Suprapubic skin (tissue), 4 donors: ENCODE measurements around the gene IQSEC1. TPM values are rescaled to one million over a fixed set of nuclear protein-coding genes. Genes with fewer than 3 reads are reported as not detected.
A peak's percentile ranks its signal among the peaks of the same experiment; 100 is the strongest.

ENCODE experiments used
- DNase-seq, 2 donors: peaks; one replicate each; pipeline ENCODE4 v3.0.0-alpha.2; 2019; ENCODE audit warnings: low spot score in 2 of 2
- H3K27ac ChIP-seq: fragments of 200-600 bp; sonication (generic); one replicate; pipeline ENCODE4 v1.5.1; 2019
- H3K27me3 ChIP-seq: fragments of 200-600 bp; sonication (generic); one replicate; pipeline ENCODE4 v1.5.1; 2019
- H3K36me3 ChIP-seq: fragments of 200-600 bp; sonication (generic); one replicate; pipeline ENCODE4 v1.5.1; 2019
- H3K4me1 ChIP-seq: fragments of 200-600 bp; sonication (generic); one replicate; pipeline ENCODE4 v1.5.1; 2019
- H3K4me3 ChIP-seq: fragments of 200-600 bp; sonication (generic); one replicate; pipeline ENCODE4 v1.5.1; 2019; ENCODE audit warnings: mild to moderate bottlenecking
- H3K9me3 ChIP-seq: fragments of 200-600 bp; sonication (generic); one replicate; pipeline ENCODE4 v1.5.1; 2019
- EP300 ChIP-seq: sonication (generic); formaldehyde crosslinking; IDR thresholded peaks from one replicate; pipeline ENCODE4 v1.6.1; 2017; ENCODE audit warnings: antibody characterized with exemption
- POLR2A ChIP-seq, 2 donors: fragments of 450-650 bp; IDR thresholded peaks; one replicate each; pipeline ENCODE4 v1.6.1; 2017; ENCODE audit warnings: antibody characterized with exemption in 2 of 2, mild to moderate bottlenecking in 2 of 2, moderate library complexity in 2 of 2
- POLR2AphosphoS5 ChIP-seq, 3 donors: sonication (generic); formaldehyde crosslinking; IDR thresholded peaks; one replicate each; pipeline ENCODE4 v1.6.1; 2017; ENCODE audit warnings: antibody characterized with exemption in 3 of 3
- WGBS: methylation state at CpG from one replicate; pipeline ENCODE4 v1.1.5; 2018; 5-methylcytosine and 5-hydroxymethylcytosine counted together
- total RNA-seq, 4 donors: library from RNA; depleted of rRNA; stranded (reverse); fragments of >200 nt; gene quantifications; one replicate each; pipeline ENCODE4 v1.1.0, GENCODE V29; 2016
- TF ChIP-seq, protein P1 (sequence below), 2 donors: fragments of 200-600 bp in 1 of 2; fragments of 450-650 bp in 1 of 2; sonication (generic) in 1 of 2; IDR thresholded peaks; one replicate each; pipeline ENCODE4 v1.5.1; 2016 to 2019; ENCODE audit warnings: antibody characterized with exemption in 2 of 2, mild to moderate bottlenecking in 1 of 2, moderate library complexity in 1 of 2

Gene IQSEC1
- total RNA-seq, 4 donors from 2014 or later = 26.7 to 52.4 (median 35.5) TPM

DNA sequence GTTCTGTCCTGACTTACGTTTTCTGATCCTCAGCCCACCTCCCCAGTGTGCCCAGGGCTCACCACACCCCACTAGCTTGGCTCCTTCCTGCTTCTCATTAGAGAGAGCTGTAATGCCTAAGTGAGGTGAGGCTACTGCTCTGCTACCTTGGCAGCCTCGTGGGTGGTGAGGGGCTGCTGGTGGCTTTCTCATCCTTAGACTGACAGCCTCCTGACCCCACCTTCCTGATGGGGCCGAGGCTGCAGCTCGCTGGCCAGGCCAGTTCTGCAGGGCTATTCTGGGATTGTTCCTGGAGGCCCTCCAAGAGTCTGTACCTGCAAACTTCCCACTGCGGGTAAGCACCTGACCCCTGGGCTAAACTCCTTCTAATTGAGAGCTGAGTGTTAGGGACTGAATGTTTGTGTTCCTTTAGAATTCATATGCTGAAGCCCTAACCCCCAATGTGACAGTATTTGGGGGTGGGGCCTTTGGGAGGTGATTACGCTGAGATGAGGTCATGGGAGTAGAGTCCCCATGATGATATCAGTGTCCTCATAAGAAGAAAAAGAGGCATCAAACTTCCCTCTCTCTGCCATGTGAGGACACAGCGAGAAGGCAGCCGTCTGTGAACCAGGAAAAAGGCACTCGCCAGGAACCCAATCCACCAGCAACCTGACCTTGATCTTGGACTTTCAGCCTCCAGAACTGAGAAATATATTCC is 38.1 kb upstream of the IQSEC1 start:
- Histone ChIP-seq H3K4me3 (no peak overlapping the region), H3K9me3 (no peaks in the 10 kb centered on the region), H3K36me3 (no peaks in the 10 kb centered on the region), H3K27me3 (peaks cover 38% of the 10 kb centered on the region), H3K27ac (no peak overlapping the region), H3K4me1 (peaks cover 10% of the 10 kb centered on the region)
- DNase-seq = peak in 1 of 2 donors; percentile 27
- 54% methylated on average over 7 of the region's 9 CpGs for WGBS
- TF ChIP-seq POLR2A (IDR thresholded peaks at IDR 0.05) = no peak
- no peak for TF ChIP-seq POLR2AphosphoS5 (IDR thresholded peaks at IDR 0.05)
- TF ChIP-seq, protein P1, sequence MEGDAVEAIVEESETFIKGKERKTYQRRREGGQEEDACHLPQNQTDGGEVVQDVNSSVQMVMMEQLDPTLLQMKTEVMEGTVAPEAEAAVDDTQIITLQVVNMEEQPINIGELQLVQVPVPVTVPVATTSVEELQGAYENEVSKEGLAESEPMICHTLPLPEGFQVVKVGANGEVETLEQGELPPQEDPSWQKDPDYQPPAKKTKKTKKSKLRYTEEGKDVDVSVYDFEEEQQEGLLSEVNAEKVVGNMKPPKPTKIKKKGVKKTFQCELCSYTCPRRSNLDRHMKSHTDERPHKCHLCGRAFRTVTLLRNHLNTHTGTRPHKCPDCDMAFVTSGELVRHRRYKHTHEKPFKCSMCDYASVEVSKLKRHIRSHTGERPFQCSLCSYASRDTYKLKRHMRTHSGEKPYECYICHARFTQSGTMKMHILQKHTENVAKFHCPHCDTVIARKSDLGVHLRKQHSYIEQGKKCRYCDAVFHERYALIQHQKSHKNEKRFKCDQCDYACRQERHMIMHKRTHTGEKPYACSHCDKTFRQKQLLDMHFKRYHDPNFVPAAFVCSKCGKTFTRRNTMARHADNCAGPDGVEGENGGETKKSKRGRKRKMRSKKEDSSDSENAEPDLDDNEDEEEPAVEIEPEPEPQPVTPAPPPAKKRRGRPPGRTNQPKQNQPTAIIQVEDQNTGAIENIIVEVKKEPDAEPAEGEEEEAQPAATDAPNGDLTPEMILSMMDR (IDR thresholded peaks at IDR 0.05) = no peak
- TF ChIP-seq EP300 = no peak

DNA sequence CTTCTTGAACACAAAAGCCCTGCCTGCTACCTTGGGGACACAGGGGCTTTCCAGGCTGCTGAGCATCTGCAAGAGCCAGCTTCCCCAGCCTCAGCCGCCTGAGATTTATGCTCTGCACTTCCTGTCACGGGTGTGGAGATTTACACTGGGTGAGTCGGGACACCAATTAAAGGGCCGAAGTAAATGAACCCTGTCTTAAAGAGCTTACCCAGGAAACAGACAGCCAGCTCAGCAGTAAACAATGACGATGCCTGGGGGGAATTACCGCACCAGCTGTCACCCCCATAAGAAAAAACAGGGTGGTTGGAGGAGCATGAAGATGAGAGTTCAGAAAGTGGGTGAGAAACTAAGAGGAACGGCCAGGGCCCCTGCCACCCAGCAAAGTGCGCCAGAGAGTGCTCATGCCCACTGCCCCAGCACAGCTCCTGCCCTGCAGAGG is 37.5 kb upstream of the IQSEC1 start:
- Histone ChIP-seq H3K4me1 (peaks cover 10% of the 10 kb centered on the region), H3K9me3 (no peaks in the 10 kb centered on the region), H3K36me3 (no peaks in the 10 kb centered on the region), H3K27me3 (peaks cover 33% of the 10 kb centered on the region), H3K4me3 (no peak overlapping the region), H3K27ac (no peak overlapping the region)
- 12% methylated on average over 8 of the region's 8 CpGs for WGBS
- DNase-seq = peak in 1 of 2 donors; percentile 18
- TF ChIP-seq EP300 (no peak), POLR2A (IDR thresholded peaks at IDR 0.05) (no peak), POLR2AphosphoS5 (IDR thresholded peaks at IDR 0.05) (no peak)
- TF ChIP-seq, protein P1 (IDR thresholded peaks at IDR 0.05) = no peak

DNA sequence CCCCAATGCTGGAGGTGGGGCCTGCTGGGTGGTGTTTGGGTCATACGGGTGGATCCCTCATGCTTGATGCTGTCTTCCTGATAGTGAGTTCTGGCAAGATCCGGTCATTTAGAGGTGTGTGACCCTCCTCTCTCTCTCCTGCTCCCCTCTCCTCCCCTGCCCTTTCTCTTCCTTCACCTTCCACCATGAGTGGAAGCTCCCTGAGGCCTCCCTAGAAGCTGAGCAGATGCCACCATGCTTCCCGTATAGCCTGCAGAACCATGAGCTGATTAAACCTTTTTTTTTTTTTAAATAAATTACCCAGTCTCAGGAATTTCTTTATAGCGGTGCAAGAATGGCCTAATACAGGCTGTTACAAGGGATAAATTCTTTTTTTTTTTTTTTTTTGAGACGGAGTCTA is 36.3 kb upstream of the IQSEC1 start:
- H3K4me1 ChIP-seq = peaks cover 10% of the 10 kb centered on the region
- no peak overlapping the region for H3K27ac ChIP-seq
- H3K9me3 ChIP-seq = no peaks in the 10 kb centered on the region
- no peak overlapping the region for H3K4me3 ChIP-seq
- H3K36me3 ChIP-seq = no peaks in the 10 kb centered on the region
- H3K27me3 ChIP-seq = peaks cover 30% of the 10 kb centered on the region
- whole genome bisulfite sequencing = 93% methylated on average over 5 of the region's 5 CpGs
- TF ChIP-seq, protein P1 (IDR thresholded peaks at IDR 0.05) = no peak
- TF ChIP-seq EP300 (no peak), POLR2A (IDR thresholded peaks at IDR 0.05) (no peak), POLR2AphosphoS5 (IDR thresholded peaks at IDR 0.05) (no peak)
- DNase-seq = peak in 1 of 2 donors; percentile 17

DNA sequence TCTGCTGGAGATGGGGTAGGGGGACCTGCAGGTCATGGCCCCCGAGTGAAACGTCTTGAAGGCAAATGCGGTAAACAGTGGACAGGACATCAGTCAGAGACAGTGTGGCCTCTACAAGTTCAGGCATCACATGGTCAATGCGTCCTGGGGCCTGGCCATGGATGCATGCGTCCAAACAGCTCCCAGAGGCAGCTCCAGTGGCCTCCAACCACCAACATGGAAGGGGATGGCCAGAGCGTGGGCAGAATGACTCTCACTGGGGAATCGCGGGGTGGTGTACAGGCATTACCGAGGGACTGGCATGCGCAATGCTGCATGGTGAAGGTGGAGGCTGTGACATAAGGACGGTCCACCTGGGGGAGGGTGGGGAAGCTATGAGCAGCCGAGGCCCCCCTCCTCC is 35.6 kb upstream of the IQSEC1 start:
- Histone ChIP-seq H3K4me1 (peaks cover 10% of the 10 kb centered on the region), H3K27ac (no peak overlapping the region), H3K9me3 (no peaks in the 10 kb centered on the region), H3K36me3 (no peaks in the 10 kb centered on the region), H3K4me3 (no peak overlapping the region), H3K27me3 (peaks cover 28% of the 10 kb centered on the region)
- TF ChIP-seq POLR2AphosphoS5 (IDR thresholded peaks at IDR 0.05) = no peak
- TF ChIP-seq POLR2A (IDR thresholded peaks at IDR 0.05) = no peak
- no peak for TF ChIP-seq EP300
- TF ChIP-seq, protein P1 (IDR thresholded peaks at IDR 0.05) = no peak
- 91% methylated on average over 9 of the region's 12 CpGs for WGBS
- peak in 1 of 2 donors; percentile 36 for DNase-seq

DNA sequence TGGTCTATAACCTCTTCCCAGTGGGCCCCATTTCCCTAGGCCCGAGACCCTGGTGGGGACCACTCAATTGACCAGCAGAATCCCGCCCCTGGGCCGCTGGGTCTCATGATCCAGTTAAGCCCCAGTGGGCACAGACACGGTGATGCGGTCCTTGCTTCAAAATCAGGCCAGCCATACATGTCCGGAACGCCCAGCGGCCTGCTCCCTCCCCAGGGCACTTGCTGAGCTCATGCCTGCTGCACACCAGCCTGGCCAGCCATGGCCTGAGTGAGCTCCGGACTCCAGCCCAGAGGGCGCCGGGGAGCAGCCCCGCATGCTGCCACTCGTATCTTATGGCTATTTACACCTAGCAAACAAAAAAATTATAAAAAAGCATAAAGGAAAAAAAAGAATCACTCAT is 34.4 kb upstream of the IQSEC1 start:
- Histone ChIP-seq H3K36me3 (no peaks in the 10 kb centered on the region), H3K9me3 (no peaks in the 10 kb centered on the region), H3K27ac (no peak overlapping the region), H3K4me3 (no peak overlapping the region), H3K27me3 (peaks cover 16% of the 10 kb centered on the region), H3K4me1 (peaks cover 10% of the 10 kb centered on the region)
- TF ChIP-seq EP300 (no peak), POLR2AphosphoS5 (IDR thresholded peaks at IDR 0.05) (no peak), POLR2A (IDR thresholded peaks at IDR 0.05) (no peak)
- TF ChIP-seq, protein P1 (IDR thresholded peaks at IDR 0.05) = no peak
- 85% methylated on average over 12 of the region's 13 CpGs for WGBS
- peak in 1 of 2 donors; percentile 44 for DNase-seq
